AG09309 (cell line): ENCODE measurements around the gene TRIM2.

ENCODE experiments used
- DNase-seq: peaks from one replicate; pipeline ENCODE4 v3.0.0-alpha.2; 2010; ENCODE audit warnings: low read depth
- H3K4me3 ChIP-seq: 2 replicates; pipeline ENCODE4 v1.5.1; 2011; ENCODE audit warnings: mild to moderate bottlenecking, low read depth, low read length, moderate library complexity; ENCODE audit not compliant: control insufficient read depth
- CTCF ChIP-seq: IDR thresholded peaks from 2 replicates; pipeline ENCODE4 v1.5.1; 2011; ENCODE audit warnings: mild to moderate bottlenecking, low read depth, low read length, inconsistent platforms; ENCODE audit not compliant: insufficient read depth, control insufficient read depth; ENCODE audit errors: missing control alignments

TRIM2 gene

GRCh38 chr4:153269218-153269990, 65.2 kb downstream of the TRIM2 start:
- DNase-seq = no peak

GRCh38 chr4:153270361-153270760, 66.1 kb downstream of the TRIM2 start:
- TF ChIP-seq CTCF = no peak
- DNase-seq = no peak
- no peak overlapping the region for H3K4me3 ChIP-seq

More at GRCh38 chr4:153269218-153269990, 65.2 kb downstream of the TRIM2 start:
- TF ChIP-seq CTCF = no peak
- H3K4me3 ChIP-seq = no peak overlapping the region

- TF ChIP-seq CTCF = no peak
- no peak for DNase-seq
- H3K4me3 ChIP-seq = no peak overlapping the region
These were observed 67.6 kb downstream of the TRIM2 start for GRCh38 chr4:153271820-153272219.

- no peak for DNase-seq
- no peak overlapping the region for H3K4me3 ChIP-seq
- no peak for TF ChIP-seq CTCF
These were observed 69.5 kb downstream of the TRIM2 start for GRCh38 chr4:153273751-153274150.

- DNase-seq = no peak
- no peak overlapping the region for H3K4me3 ChIP-seq
- no peak for TF ChIP-seq CTCF
These were observed 70.7 kb downstream of the TRIM2 start for GRCh38 chr4:153274967-153275366.

GRCh38 chr4:153275380-153276276, 71.4 kb downstream of the TRIM2 start:
- H3K4me3 ChIP-seq = no peak overlapping the region
- TF ChIP-seq CTCF = no peak
- DNase-seq = no peak
